Fibroblast of lung (primary cell): ENCODE data around the gene SHKBP1. TPM values are rescaled to one million over a fixed set of nuclear protein-coding genes. Genes with fewer than 3 reads are reported as not detected.
A peak's percentile ranks its signal among the peaks of the same experiment; 100 is the strongest.

Source experiments
- DNase-seq, 2 donors: peaks; one replicate each; pipeline versions ENCODE4 v3.0.0 to v3.0.0-alpha.2; 2010; ENCODE audit warnings: low read depth in 2 of 2
- H2AFZ ChIP-seq: 2 replicates; pipeline ENCODE4 v1.5.1; 2012; ENCODE audit warnings: low read length, control low read depth, inconsistent platforms
- H3K27ac ChIP-seq: 2 replicates; pipeline ENCODE4 v1.5.1; 2011; ENCODE audit warnings: low read length, control low read depth; ENCODE audit not compliant: insufficient read depth
- H3K27me3 ChIP-seq: 2 replicates; pipeline ENCODE4 v1.5.1; 2011; ENCODE audit warnings: mild to moderate bottlenecking, low read length; ENCODE audit not compliant: control insufficient read depth, insufficient read depth
- H3K36me3 ChIP-seq: 2 replicates; pipeline ENCODE4 v1.5.1; 2011; ENCODE audit warnings: low read length; ENCODE audit not compliant: control insufficient read depth, insufficient read depth
- H3K4me1 ChIP-seq: 2 replicates; pipeline ENCODE4 v1.5.1; 2011; ENCODE audit warnings: low read length; ENCODE audit not compliant: control insufficient read depth, insufficient read depth; ENCODE audit errors: extremely low read depth
- H3K4me2 ChIP-seq: 2 replicates; pipeline ENCODE4 v1.5.1; 2011; ENCODE audit warnings: low read length, control low read depth; ENCODE audit not compliant: insufficient read depth; ENCODE audit errors: extremely low read depth
- H3K4me3 ChIP-seq, 4 experiments: fragments of 200-600 bp in 1 of 4; sonication (generic) in 1 of 4; replicated peaks in 1 of 4; 2 replicates each; pipeline ENCODE4 v1.5.1; 2011 to 2016; ENCODE audit warnings: low read length in 4 of 4, low read depth in 3 of 4, mild to moderate bottlenecking in 3 of 4, control low read depth in 2 of 4, inconsistent platforms in 1 of 4, mixed read lengths in 1 of 4; ENCODE audit not compliant: insufficient read depth in 1 of 4; ENCODE audit errors: control extremely low read depth in 1 of 4
- H3K79me2 ChIP-seq: 2 replicates; pipeline ENCODE4 v1.5.1; 2012; ENCODE audit warnings: mild to moderate bottlenecking, low read length, inconsistent platforms; ENCODE audit not compliant: control insufficient read depth, insufficient read depth
- H3K9ac ChIP-seq: 2 replicates; pipeline ENCODE4 v1.5.1; 2011; ENCODE audit warnings: mild to moderate bottlenecking, low read length, control low read depth; ENCODE audit not compliant: insufficient read depth
- H3K9me3 ChIP-seq: 2 replicates; pipeline ENCODE4 v1.5.1; 2012; ENCODE audit warnings: low read depth, low read length; ENCODE audit not compliant: control insufficient read depth, insufficient read depth
- H4K20me1 ChIP-seq: 2 replicates; pipeline ENCODE4 v1.5.1; 2011; ENCODE audit warnings: low read length; ENCODE audit not compliant: control insufficient read depth, insufficient read depth; ENCODE audit errors: extremely low read depth
- EZH2 ChIP-seq: IDR thresholded peaks from 2 replicates; pipeline ENCODE4 v1.5.1; 2012; ENCODE audit warnings: low read length, control low read depth, mild to moderate bottlenecking; ENCODE audit errors: missing control alignments
- polyA plus RNA-seq, 2 donors: library from polyadenylated mRNA; depleted of rRNA in 1 of 2; stranded (reverse) in 1 of 2; unstranded in 1 of 2; fragments of >200 nt; gene quantifications; 2 replicates each; pipeline ENCODE4 v1.2.1, GENCODE V29; 2011 to 2012; ENCODE audit warnings: missing spikeins in 1 of 2
- total RNA-seq: library from RNA; depleted of rRNA; stranded (reverse); fragments of >200 nt; gene quantifications from 2 replicates; pipeline ENCODE4 v1.2.1, GENCODE V29; 2014
- TF ChIP-seq, protein P1 (sequence below), 2 donors: IDR thresholded peaks in 1 of 2; conservative IDR thresholded peaks in 1 of 2; 1 replicate in 1 of 2; 2 replicates in 1 of 2; pipeline ENCODE4 v1.5.1; 2011 to 2012; ENCODE audit warnings: low read length in 2 of 2, control low read depth in 1 of 2, inconsistent platforms in 1 of 2, low read depth in 1 of 2, mild to moderate bottlenecking in 1 of 2

Gene SHKBP1
- total and polyA plus RNA-seq, 2 donors (not counting 1 experiment from before 2014, with no cell fraction given), result 35.6 to 43.4 TPM

DNA sequence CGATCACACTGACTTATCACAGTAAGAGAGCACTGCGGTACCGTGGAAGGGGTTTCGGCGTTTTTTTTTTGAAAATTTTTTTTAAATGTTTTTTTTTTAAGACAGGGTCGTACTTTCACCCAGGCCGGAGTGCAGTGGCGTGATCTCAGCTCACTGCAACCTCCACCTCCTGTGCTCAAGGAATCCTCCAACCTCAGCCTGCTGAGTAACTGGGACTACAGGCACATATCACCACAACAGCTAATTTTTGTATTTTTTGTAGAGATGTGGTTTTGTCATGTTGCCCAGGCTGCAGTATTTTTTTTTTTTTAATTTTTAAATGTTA lies 43.5 kb downstream of the SHKBP1 start:
- H2AFZ ChIP-seq, result no peak overlapping the region
- no peak overlapping the region for H3K4me2 ChIP-seq
- DNase-seq, result peak in 1 of 2 donors; percentile 55
- no peak overlapping the region for H3K9ac ChIP-seq
- TF ChIP-seq, protein P1, sequence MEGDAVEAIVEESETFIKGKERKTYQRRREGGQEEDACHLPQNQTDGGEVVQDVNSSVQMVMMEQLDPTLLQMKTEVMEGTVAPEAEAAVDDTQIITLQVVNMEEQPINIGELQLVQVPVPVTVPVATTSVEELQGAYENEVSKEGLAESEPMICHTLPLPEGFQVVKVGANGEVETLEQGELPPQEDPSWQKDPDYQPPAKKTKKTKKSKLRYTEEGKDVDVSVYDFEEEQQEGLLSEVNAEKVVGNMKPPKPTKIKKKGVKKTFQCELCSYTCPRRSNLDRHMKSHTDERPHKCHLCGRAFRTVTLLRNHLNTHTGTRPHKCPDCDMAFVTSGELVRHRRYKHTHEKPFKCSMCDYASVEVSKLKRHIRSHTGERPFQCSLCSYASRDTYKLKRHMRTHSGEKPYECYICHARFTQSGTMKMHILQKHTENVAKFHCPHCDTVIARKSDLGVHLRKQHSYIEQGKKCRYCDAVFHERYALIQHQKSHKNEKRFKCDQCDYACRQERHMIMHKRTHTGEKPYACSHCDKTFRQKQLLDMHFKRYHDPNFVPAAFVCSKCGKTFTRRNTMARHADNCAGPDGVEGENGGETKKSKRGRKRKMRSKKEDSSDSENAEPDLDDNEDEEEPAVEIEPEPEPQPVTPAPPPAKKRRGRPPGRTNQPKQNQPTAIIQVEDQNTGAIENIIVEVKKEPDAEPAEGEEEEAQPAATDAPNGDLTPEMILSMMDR (conservative IDR thresholded peaks at IDR 0.05 in 1 of 2, IDR thresholded peaks at IDR 0.05 in 1 of 2; ENCODE audit: low read depth in 1 of 2, low read length in 2 of 2), result no peak
- no peak for TF ChIP-seq EZH2
- no peaks in the 10 kb centered on the region for H3K27me3 ChIP-seq
- no peaks in the 10 kb centered on the region for H3K79me2 ChIP-seq
- H3K27ac ChIP-seq, result no peak overlapping the region
- no peaks in the 10 kb centered on the region for H4K20me1 ChIP-seq
- H3K4me3 ChIP-seq, result no peak overlapping the region
- no peaks in the 10 kb centered on the region for H3K9me3 ChIP-seq
- H3K4me1 ChIP-seq, result peaks cover 6% of the 10 kb centered on the region
- H3K36me3 ChIP-seq, result peaks cover 9% of the 10 kb centered on the region

DNA sequence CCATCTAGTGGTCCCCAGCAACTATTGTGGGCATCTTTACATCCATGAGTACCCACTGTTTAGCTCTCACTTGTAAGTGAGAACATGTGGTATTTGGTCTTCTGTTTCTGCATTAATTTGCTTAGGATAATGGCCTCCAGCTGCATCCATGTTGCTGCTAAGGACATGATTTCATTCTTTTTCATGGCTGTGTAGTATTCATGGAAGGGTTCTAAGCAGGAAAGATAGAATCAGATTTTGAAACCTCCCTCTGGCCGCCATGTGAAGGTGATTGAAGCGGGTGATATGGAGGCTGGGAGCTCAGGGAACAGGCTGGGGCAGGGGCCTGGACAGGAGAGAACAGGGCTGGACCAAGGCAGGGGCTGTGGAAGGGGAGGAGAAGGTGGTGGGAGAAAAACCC lies 44.6 kb downstream of the SHKBP1 start:
- Histone ChIP-seq H4K20me1 (no peaks in the 10 kb centered on the region), H2AFZ (no peak overlapping the region), H3K9me3 (no peaks in the 10 kb centered on the region), H3K27ac (no peak overlapping the region), H3K79me2 (no peaks in the 10 kb centered on the region), H3K9ac (no peak overlapping the region), H3K4me3 (no peak overlapping the region), H3K4me1 (no peaks in the 10 kb centered on the region), H3K36me3 (peaks cover 13% of the 10 kb centered on the region), H3K4me2 (no peak overlapping the region), H3K27me3 (no peaks in the 10 kb centered on the region)
- DNase-seq, result no peak
- no peak for TF ChIP-seq EZH2
- TF ChIP-seq, protein P1 (conservative IDR thresholded peaks at IDR 0.05 in 1 of 2, IDR thresholded peaks at IDR 0.05 in 1 of 2; ENCODE audit: low read depth in 1 of 2, low read length in 2 of 2), result no peak

DNA sequence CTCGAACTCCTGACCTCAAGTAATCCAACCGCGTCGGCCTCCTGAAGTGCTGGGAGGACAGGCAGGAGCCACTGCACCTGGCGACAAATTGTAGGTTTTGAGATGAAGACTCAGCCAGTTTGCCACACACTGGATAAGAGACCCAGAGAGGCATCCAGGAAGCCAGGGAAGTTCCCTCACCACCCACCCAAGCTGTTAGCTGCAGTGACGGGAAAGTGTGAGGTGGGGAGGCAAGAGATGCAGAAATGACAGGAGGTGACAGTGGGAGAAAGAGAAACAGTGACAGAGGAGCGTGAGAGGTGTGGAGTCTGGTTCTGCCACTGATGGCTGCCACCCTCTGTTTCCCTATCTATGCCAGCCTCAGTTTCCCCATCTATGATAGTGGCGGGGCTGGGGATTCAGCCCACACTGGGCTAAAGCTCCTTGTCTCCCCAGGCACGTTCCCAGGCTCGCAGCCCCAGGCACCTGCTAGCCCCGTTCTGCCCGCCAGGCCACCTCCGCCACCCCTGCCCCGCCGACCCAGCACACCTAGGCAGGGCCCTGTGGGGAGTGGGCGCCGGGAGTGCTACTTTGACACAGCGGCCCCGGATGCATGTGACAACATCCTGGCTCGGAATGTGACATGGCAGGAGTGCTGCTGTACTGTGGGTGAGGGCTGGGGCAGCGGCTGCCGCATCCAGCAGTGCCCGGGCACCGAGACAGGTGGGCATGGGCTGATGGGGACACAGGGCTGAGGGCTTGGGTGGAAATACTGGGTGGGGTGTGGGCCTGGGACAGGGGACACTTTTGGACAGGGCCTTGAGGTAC lies 45.5 kb downstream of the SHKBP1 start:
- peaks cover 13% of the 10 kb centered on the region for H3K36me3 ChIP-seq
- no peak overlapping the region for H3K9ac ChIP-seq
- no peak overlapping the region for H2AFZ ChIP-seq
- no peaks in the 10 kb centered on the region for H3K79me2 ChIP-seq
- DNase-seq, result no peak
- no peaks in the 10 kb centered on the region for H3K27me3 ChIP-seq
- H3K4me3 ChIP-seq, result no peak overlapping the region
- H3K4me1 ChIP-seq, result no peaks in the 10 kb centered on the region
- H3K27ac ChIP-seq, result no peak overlapping the region
- no peaks in the 10 kb centered on the region for H4K20me1 ChIP-seq
- TF ChIP-seq EZH2, result no peak
- TF ChIP-seq, protein P1 (conservative IDR thresholded peaks at IDR 0.05 in 1 of 2, IDR thresholded peaks at IDR 0.05 in 1 of 2; ENCODE audit: low read depth in 1 of 2, low read length in 2 of 2), result no peak
- no peaks in the 10 kb centered on the region for H3K9me3 ChIP-seq
- H3K4me2 ChIP-seq, result no peak overlapping the region
